Effector memory CD8-positive, alpha-beta T cell (primary cell): ENCODE measurements around the gene C4orf36.

Experiments
- ATAC-seq: fragments of 150-1000 bp; cut with Tn5 transposase; replicated peaks from 2 replicates; pipeline ENCODE4 v1.10.0; 2021; ENCODE audit warnings: mild to moderate bottlenecking, moderate library complexity
- DNase-seq, 3 experiments: peaks; one replicate each; pipeline ENCODE4 v3.0.0; 2021
- H3K27ac Mint-ChIP-seq, 2 donors: one replicate each; pipeline ENCODE4 v1.8.0; 2022; ENCODE audit warnings: mild to moderate bottlenecking in 2 of 2, mixed read lengths in 2 of 2, moderate library complexity in 2 of 2
- H3K27me3 Mint-ChIP-seq, 2 donors: one replicate each; pipeline ENCODE4 v1.8.0; 2022; ENCODE audit warnings: mixed read lengths in 2 of 2
- H3K36me3 Mint-ChIP-seq: one replicate; pipeline ENCODE4 v1.8.0; 2022; ENCODE audit warnings: mild to moderate bottlenecking, moderate library complexity, mixed read lengths; ENCODE audit not compliant: insufficient read depth
- H3K4me1 Mint-ChIP-seq, 2 donors: one replicate each; pipeline ENCODE4 v1.8.0; 2022; ENCODE audit warnings: low read depth in 2 of 2, mixed read lengths in 2 of 2
- H3K4me3 Mint-ChIP-seq, 2 donors: one replicate each; pipeline ENCODE4 v1.8.0; 2022; ENCODE audit warnings: mild to moderate bottlenecking in 2 of 2, mixed read lengths in 2 of 2, moderate library complexity in 2 of 2
- H3K9me3 Mint-ChIP-seq, 2 donors: one replicate each; pipeline ENCODE4 v1.8.0; 2022; ENCODE audit warnings: mixed read lengths in 2 of 2

The C4orf36 gene

DNA sequence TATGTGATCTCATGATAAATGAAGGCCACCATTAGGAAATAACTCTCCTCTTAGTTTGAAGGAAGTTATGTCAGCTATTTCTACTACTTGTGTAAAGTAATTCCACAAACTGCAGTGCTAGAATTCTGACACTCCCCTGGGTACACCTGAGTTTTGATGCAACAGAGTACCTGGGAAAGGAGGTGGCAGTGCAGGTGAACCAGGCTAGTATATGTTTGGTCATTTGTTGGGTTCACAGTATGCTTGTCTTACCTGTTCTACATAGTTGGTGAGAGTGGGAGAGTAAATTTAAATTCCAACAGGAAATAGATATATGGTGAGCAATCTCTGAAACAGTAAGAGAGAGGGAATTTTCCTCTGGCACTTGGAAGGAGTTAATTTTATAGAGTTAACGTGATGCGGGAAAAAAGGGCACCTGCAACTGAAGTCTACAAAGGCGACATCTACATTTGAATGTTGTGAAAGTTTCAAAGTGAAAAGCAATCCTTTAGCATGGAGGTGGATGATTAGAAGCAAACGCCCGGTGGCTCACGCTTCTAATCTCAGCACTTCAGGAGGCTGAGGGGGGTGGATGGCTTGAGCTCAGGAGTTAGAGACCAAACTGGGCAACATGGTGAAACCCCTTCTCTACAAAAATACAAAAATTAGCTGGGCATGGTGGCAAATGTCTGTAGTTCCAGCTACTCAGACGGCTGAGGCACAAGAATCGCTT is 34.7 kb downstream of the C4orf36 start:
- H3K9me3 Mint-ChIP-seq, result no peaks in the 10 kb centered on the region
- no peaks in the 10 kb centered on the region for H3K27me3 Mint-ChIP-seq
- no peaks in the 10 kb centered on the region for H3K4me1 Mint-ChIP-seq
- H3K36me3 Mint-ChIP-seq, result no peaks in the 10 kb centered on the region
- ATAC-seq (no peak), DNase-seq (no peak)
- no peak overlapping the region for H3K4me3 Mint-ChIP-seq
- H3K27ac Mint-ChIP-seq, result no peak overlapping the region

DNA sequence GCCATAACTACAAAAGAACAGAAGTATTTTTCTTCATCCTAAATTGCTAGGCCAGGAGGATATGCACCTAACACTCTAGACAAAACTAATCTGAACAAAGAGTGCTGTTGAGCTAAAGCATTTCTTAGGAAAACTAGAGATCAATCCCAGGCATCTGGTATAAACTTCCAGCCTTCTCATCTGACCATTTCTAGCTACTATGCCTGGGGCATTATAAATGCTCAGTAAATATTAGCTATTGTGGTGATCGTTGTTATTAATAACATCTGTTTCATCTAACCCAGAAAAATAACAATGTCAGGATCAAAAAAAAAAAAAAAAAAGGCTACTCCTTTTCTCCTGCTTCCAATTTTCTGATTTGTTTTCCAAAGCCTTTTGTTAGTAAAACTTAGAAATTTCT is 35.3 kb downstream of the C4orf36 start:
- no peak for ATAC-seq
- Mint-ChIP-seq H3K36me3 (no peaks in the 10 kb centered on the region), H3K9me3 (no peaks in the 10 kb centered on the region), H3K4me1 (no peaks in the 10 kb centered on the region), H3K27ac (no peak overlapping the region), H3K27me3 (no peaks in the 10 kb centered on the region), H3K4me3 (no peak overlapping the region)
- DNase-seq, result no peak

DNA sequence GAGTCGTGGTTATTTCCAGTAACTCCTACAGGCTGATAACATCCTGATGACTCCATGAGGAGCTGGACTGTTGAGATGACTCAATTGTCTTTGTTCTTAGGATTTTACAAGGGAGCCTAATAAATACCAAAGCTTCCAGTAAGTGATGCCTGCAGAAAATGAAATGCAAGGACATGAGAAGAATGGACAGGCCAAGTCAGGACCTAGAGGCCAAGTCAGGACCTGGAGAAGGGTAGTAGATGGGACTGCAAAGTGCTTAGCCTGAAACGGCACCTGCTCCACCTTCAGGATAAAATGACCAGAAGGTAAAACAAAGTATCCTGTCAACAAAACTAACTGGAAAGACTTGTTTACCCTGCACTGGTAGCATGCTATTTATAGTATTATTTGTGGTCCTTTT is 36.6 kb downstream of the C4orf36 start:
- no peaks in the 10 kb centered on the region for H3K36me3 Mint-ChIP-seq
- ATAC-seq, result no peak
- no peak for DNase-seq
- H3K9me3 Mint-ChIP-seq, result no peaks in the 10 kb centered on the region
- H3K4me3 Mint-ChIP-seq, result no peak overlapping the region
- peaks cover 0 to 1% of the 10 kb centered on the region in 2 donors for H3K27me3 Mint-ChIP-seq
- no peaks in the 10 kb centered on the region for H3K4me1 Mint-ChIP-seq
- H3K27ac Mint-ChIP-seq, result no peak overlapping the region

DNA sequence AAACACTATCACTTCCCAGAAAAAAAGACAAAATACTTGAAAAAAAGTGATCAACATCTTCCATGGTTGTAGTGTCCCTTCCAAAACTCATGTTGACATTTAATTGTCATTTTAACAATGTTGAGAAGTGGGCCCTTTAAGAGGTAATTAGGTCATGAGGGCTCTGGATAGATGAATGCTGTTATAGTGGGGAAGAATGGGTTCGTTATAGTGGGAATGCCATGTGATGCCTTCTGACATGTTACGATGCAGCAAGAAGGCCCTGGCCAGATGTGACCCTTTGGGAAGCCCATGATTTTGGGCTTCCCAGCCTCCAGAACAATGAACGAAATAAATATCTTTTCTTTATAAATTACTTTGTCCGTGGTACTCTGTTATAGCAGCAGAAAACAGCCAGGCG is 39.0 kb downstream of the C4orf36 start:
- H3K4me3 Mint-ChIP-seq, result no peak overlapping the region
- no peaks in the 10 kb centered on the region for H3K9me3 Mint-ChIP-seq
- ATAC-seq (no peak), DNase-seq (no peak)
- peaks cover 11 to 23% of the 10 kb centered on the region in 2 donors for H3K27me3 Mint-ChIP-seq
- H3K4me1 Mint-ChIP-seq, result no peaks in the 10 kb centered on the region
- H3K36me3 Mint-ChIP-seq, result no peaks in the 10 kb centered on the region
- H3K27ac Mint-ChIP-seq, result no peak overlapping the region

DNA sequence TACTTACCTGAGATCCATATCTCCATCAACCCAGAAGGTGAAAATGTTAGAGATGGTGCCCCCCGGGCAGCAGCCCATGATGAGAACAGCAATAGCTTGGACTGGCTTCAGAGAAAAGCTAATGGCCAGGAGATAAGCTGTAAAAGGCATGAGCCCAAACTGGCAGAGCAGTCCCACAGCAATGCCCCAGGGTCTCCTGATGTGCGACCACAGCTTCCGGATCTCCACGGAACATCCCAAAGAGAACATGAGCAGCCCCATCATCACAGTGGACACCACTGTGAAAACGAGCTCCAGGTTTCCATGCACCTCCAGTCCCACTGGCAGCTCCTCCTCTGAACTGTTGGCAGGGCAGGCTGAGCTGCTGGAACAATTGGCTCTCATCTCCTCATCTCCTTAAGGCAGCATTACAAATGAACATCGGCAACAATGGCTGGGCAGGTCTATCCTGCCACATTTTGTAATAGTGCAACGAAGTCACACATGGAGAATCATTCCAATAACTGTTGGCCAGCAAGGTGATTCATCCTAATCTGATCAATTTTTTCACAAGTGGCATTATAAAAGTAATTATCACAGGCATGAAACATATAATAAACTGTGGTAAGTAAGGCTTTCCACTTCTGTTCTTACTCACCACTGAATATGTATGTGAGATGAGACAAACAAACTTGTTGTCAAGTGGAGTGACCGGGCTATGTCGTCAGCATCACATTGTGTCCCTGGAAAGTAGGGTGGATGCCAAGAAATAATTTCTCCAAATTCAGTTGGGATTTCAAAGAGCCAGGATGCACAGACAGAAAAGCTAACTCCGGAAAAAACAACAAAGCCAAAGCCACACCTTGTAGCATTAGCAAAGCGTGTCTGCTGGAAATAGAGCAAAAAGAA is 43.2 kb downstream of the C4orf36 start, which contains the start of gene SLC10A6:
TSS of gene SLC10A6 (minus strand) at position 653 of the 888 bp plus-strand sequence. CDS start at position 384, 269 bp downstream.
- H3K27ac Mint-ChIP-seq, result no peak within 1 kb of the TSS
- H3K36me3 Mint-ChIP-seq, result no peaks in the 10 kb centered on the region
- ATAC-seq (no peak), DNase-seq (no peak)
- no peaks in the 10 kb centered on the region for H3K9me3 Mint-ChIP-seq
- H3K4me1 Mint-ChIP-seq, result no peaks in the 10 kb centered on the region
- no peak within 1 kb of the TSS for H3K4me3 Mint-ChIP-seq
- peaks cover 20 to 37% of the 10 kb centered on the region in 2 donors for H3K27me3 Mint-ChIP-seq

DNA sequence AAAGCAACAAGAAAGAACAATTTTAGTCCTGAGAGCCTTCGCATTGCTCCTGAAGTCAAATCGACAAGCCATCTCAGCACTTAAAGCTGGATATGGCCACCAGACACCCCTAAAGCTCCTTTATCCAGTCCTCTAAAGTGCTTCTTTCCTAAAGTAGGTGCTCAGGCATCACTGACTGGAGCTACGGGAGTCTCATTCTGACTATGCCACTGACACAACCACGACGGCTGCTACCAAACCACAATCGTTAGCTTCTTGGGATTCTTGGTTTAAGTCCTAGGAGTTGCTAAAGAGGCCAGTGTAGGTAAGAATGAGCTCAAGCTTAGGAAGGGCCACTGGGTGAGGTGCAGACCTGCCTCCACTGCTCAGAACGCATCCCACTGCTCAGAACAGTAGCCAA is 44.1 kb downstream of the C4orf36 start:
- no peak overlapping the region for H3K27ac Mint-ChIP-seq
- no peak for DNase-seq
- no peaks in the 10 kb centered on the region for H3K36me3 Mint-ChIP-seq
- peaks cover 20 to 37% of the 10 kb centered on the region in 2 donors for H3K27me3 Mint-ChIP-seq
- no peak for ATAC-seq
- no peaks in the 10 kb centered on the region for H3K9me3 Mint-ChIP-seq
- H3K4me3 Mint-ChIP-seq, result no peak overlapping the region
- H3K4me1 Mint-ChIP-seq, result no peaks in the 10 kb centered on the region

DNA sequence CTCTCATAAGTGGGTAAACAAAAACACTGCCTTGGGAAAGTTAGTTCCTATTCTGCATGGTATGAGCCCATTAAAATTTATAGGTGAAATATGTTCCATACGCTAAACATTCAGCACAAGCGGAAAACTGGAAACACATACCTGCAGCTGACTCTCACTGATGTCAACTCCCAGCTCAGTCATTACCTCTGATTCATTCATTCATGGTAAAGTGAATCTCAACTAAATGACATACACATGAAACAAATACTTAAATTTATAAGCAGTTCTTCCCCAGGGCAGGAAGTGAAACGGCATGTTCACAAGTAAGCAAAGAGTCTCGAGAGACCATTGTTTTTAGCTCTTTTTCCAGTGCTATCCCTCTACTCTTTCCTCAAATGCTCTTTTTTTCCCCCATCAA is 44.7 kb downstream of the C4orf36 start:
- peaks cover 20 to 37% of the 10 kb centered on the region in 2 donors for H3K27me3 Mint-ChIP-seq
- no peak overlapping the region for H3K27ac Mint-ChIP-seq
- no peaks in the 10 kb centered on the region for H3K36me3 Mint-ChIP-seq
- no peak for ATAC-seq
- H3K9me3 Mint-ChIP-seq, result no peaks in the 10 kb centered on the region
- no peaks in the 10 kb centered on the region for H3K4me1 Mint-ChIP-seq
- H3K4me3 Mint-ChIP-seq, result no peak overlapping the region
- no peak for DNase-seq

DNA sequence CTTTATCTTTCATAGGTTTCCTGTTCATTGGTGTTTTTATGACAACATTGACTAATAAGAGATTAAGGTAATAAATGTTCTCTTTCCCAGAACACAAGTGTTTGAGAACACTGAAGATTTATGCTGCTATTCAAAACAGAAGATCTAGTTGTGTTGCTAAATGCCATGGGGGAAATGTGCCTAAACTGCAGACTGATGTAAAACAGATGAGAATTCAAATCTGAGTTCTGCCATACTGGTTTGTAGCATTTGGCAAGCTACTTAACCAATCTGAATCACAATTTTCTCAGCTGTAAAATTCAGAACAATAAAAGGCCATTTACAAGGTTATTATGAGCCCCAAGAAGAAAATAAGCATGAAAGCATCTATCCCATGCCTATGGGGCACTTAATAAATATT is 45.3 kb downstream of the C4orf36 start:
- Mint-ChIP-seq H3K4me3 (no peak overlapping the region), H3K36me3 (no peaks in the 10 kb centered on the region), H3K4me1 (no peaks in the 10 kb centered on the region), H3K27me3 (peaks cover 21 to 37% of the 10 kb centered on the region in 2 donors), H3K27ac (no peak overlapping the region), H3K9me3 (no peaks in the 10 kb centered on the region)
- no peak for ATAC-seq
- DNase-seq, result no peak

DNA sequence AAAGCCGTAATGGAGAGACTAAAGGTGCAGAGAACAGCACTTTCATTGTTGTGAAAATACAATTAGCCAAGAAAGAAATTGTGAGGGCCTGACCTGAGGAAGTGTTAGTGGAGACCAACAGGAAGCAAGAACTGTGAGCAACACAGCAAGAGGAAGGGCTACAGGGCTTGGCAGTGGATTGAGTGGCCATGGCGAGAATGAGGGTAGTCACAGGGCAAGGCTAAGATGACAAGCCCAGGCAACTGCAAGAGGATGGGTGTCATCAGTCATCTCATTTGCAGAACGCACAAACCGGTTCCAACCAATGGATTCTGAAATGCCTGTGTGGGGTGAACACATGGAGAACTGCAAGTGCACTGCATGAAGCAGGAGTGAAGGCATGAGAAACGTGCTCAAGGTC is 46.6 kb downstream of the C4orf36 start:
- DNase-seq (no peak), ATAC-seq (no peak)
- Mint-ChIP-seq H3K9me3 (no peaks in the 10 kb centered on the region), H3K27me3 (peaks cover 27 to 36% of the 10 kb centered on the region in 2 donors), H3K4me1 (no peaks in the 10 kb centered on the region), H3K27ac (no peak overlapping the region), H3K36me3 (no peaks in the 10 kb centered on the region), H3K4me3 (no peak overlapping the region)

DNA sequence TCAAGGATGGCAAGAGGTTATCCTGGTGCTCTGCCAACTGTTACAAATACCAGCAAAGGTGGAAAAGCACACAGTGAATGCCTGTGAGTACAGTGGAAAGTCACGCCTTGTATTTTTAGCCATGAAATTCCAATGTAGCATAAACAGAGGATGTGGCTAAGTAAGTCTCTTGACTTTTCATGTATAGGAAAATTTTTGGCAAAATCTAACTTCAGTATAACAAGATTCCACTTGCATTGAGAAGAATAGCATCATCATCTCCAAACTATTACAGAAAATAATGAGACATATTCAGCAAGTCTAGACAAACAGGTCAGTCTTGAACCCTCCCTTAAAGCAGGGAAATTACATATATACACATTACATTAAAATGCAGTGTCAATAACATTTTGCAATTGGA is 50.9 kb downstream of the C4orf36 start:
- H3K27ac Mint-ChIP-seq, result no peak overlapping the region
- H3K27me3 Mint-ChIP-seq, result peaks cover 15 to 16% of the 10 kb centered on the region in 2 donors
- H3K36me3 Mint-ChIP-seq, result no peaks in the 10 kb centered on the region
- no peaks in the 10 kb centered on the region for H3K9me3 Mint-ChIP-seq
- no peak overlapping the region for H3K4me3 Mint-ChIP-seq
- no peaks in the 10 kb centered on the region for H3K4me1 Mint-ChIP-seq
- ATAC-seq (no peak), DNase-seq (no peak)

DNA sequence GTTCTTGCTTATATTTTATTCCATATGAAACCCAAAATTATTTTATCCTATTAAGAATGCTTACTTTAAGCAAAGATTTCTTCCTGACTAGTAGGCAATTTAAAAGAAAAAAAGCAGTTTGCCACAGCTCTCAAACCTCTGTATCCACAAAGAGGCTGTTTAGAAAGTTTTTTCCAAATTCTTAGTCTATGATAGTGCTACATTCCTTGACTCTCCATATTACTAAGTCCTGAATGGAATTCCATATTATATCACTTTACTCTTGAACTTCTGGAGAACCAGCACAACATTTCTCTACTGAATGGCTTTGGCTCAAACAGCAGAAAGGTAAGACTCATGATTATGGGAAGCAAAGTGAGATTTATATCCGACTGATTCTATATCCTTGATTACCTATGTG is 51.4 kb downstream of the C4orf36 start:
- H3K4me1 Mint-ChIP-seq, result no peaks in the 10 kb centered on the region
- no peaks in the 10 kb centered on the region for H3K9me3 Mint-ChIP-seq
- H3K36me3 Mint-ChIP-seq, result no peaks in the 10 kb centered on the region
- DNase-seq (no peak), ATAC-seq (no peak)
- H3K4me3 Mint-ChIP-seq, result no peak overlapping the region
- H3K27ac Mint-ChIP-seq, result no peak overlapping the region
- peaks cover 15 to 16% of the 10 kb centered on the region in 2 donors for H3K27me3 Mint-ChIP-seq

DNA sequence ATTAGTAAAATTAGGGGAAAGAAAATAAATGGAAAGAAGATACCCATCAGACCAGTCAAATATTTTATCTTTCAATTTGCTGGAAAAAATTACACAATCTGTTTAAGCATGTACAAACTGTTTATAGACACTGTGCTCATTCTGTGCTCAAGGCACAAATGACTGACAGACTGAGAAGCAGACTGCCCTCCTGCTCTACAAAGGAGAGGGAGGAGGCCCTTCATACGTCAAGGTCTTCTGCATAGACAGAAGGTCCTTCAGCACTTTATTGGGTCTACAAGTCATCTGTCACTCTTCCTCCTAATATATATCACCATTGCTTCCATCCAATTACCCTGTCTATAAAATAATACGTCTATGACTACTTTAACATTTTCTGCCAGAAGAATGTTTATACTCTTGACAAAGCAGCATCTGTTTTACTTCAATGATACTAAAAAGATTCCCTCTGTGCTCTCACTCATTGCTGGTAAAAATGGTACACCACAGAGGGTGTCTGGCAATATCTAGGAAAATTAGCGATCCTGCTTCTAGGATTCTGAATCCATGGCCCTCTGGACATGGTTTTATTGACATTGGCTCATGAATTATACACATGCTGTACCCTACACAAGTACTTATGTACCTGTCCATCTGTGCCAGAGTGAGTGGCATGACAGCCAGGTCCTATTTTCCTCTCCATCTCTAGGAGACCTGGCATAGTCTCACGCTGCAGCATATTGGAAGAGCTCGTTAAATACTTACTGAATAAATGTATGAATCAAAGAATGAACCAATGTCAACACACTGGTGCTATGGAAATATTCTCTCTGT is 54.3 kb downstream of the C4orf36 start:
- ATAC-seq (no peak), DNase-seq (no peak)
- Mint-ChIP-seq H3K36me3 (no peaks in the 10 kb centered on the region), H3K27ac (no peak overlapping the region), H3K4me1 (peaks cover 0 to 2% of the 10 kb centered on the region in 2 donors), H3K4me3 (no peak overlapping the region), H3K27me3 (peaks cover 6 to 7% of the 10 kb centered on the region in 2 donors), H3K9me3 (no peaks in the 10 kb centered on the region)

DNA sequence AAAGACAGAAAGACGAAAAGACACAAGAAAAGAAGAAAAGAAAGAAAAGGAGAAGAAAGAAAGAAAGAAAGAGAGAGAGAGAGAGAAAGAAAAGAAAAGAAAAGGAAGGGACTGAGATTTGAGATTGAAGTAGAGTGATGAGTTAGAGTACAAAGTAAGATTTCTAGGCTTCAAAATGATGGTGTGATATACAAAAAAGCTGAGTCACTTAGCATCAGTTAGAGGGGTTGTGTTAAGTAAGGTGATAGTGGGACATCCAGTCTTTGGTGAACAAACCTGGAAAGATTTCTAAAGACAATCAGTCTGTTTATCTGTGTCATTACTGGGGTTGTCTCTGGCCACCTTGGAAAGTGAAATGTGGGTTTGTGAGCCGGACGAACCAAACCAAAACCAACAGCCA is 56.5 kb downstream of the C4orf36 start:
- H3K4me1 Mint-ChIP-seq, result peaks cover 0 to 2% of the 10 kb centered on the region in 2 donors
- no peaks in the 10 kb centered on the region for H3K36me3 Mint-ChIP-seq
- no peaks in the 10 kb centered on the region for H3K9me3 Mint-ChIP-seq
- no peak overlapping the region for H3K27ac Mint-ChIP-seq
- ATAC-seq (no peak), DNase-seq (no peak)
- H3K4me3 Mint-ChIP-seq, result no peak overlapping the region
- peaks cover 0 to 12% of the 10 kb centered on the region in 2 donors for H3K27me3 Mint-ChIP-seq
